Subcutaneous adipose tissue (tissue), 4 donors: ENCODE results near the gene NPFFR1. TPM values are rescaled to one million over a fixed set of nuclear protein-coding genes. Genes with fewer than 3 reads are reported as not detected.

Experiments used
- CTCF ChIP-seq: fragments of 450-650 bp; IDR thresholded peaks from one replicate; pipeline ENCODE4 v1.5.1; 2016; ENCODE audit warnings: low read depth, mild to moderate bottlenecking, control low read depth, antibody characterized with exemption, moderate library complexity
- total RNA-seq, 4 donors: library from RNA; depleted of rRNA; stranded (reverse); fragments of >200 nt; gene quantifications; one replicate each; pipeline ENCODE4 v1.1.0, GENCODE V29; 2016

NPFFR1 gene
- total RNA-seq, 4 donors from 2014 or later = not detected

DNA sequence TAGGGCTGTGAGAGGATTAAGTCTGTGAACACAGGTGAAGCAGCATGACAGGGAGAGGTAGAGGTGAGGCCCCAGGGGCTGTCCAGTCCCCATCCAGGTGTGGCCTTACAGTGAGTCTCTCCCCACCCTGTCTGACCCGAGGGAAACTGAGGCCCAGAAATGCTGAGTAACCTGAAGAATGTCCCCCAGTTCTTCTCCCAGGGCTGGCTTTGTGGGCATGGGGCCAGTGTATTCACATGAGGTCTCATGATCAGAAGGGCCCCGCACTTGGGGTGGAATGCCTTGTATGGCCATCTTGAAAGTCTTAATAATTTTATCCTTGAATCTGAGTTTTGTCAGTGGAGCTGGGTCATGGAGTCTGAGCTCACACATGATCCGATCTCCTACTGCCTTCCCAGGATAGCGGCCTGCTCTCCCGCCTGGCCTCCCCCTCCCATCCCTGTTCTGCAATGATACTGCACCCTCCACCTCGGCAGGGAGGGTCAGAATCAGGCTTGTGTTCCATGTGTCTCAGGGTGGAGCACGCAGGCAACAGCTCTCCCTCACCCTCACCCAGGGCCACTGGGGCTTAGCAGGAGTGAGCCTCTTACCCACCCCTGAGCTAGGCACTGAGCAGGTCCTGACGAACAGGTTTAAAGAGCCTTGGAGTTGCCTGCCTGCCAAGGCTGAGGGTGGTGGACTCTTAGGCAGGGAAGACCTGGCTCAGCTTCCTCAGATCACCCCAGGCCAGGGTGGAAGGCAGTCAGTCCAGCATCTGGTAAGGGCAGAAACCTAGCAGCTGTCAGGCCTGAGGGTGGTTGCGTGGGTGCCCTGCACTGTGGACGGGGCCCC, 41.4 kb upstream of the NPFFR1 start:
- TF ChIP-seq CTCF = no peak

GRCh38 chr10:70324339-70324861, 40.6 kb upstream of the NPFFR1 start:
- no peak for TF ChIP-seq CTCF

GRCh38 chr10:70323697-70324338, 40.0 kb upstream of the NPFFR1 start:
- TF ChIP-seq CTCF = no peak

DNA sequence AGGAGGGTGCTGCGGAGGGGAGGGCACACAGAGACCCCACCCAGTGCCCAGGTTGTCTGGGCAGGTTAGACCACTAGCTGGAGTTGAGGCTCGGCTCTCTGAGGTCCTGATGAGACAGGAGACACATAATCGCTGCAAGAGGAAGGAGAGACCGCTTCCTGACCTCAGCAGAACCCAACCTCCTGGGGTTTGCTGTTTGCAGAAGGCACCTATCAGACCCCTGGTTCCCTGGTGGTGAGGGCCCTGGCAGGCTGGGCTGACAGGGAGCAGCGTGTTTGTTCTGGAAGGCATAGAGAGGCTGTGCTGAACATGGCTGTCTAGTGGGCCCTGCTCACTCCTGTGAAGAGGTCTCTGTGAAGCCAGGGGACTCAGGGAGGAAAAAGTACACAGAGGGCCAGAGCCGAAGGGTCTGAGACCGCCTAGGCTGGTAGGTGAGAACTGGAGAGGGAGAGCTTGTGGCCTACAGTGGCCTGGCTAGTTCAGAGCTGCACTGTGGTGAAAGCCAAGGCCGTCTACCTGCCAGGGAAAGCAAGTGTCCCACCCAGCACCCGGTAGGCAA, 39.4 kb upstream of the NPFFR1 start:
- no peak for TF ChIP-seq CTCF

GRCh38 chr10:70321897-70322890, 38.4 kb upstream of the NPFFR1 start:
- no peak for TF ChIP-seq CTCF

GRCh38 chr10:70321233-70321632, 37.4 kb upstream of the NPFFR1 start:
- no peak for TF ChIP-seq CTCF
